GM21390 (cell line): ENCODE results near the gene TMOD1.

Experiments used
- ATAC-seq: cut with Tn5 transposase; IDR thresholded peaks from one replicate; pipeline ENCODE4 v1.9.1; 2021; ENCODE audit not compliant: unreplicated experiment

The TMOD1 gene

GRCh38 chr9:97545486-97545885, 44.0 kb downstream of the TMOD1 start:
- no peak for ATAC-seq

- no peak for ATAC-seq
Measured at GRCh38 chr9:97547098-97547829, 45.8 kb downstream of the TMOD1 start.

- ATAC-seq, result no peak
Measured at GRCh38 chr9:97548379-97548778, 46.9 kb downstream of the TMOD1 start.

GRCh38 chr9:97548819-97549540, 47.5 kb downstream of the TMOD1 start:
- ATAC-seq, result no peak

GRCh38 chr9:97550386-97550785, 48.9 kb downstream of the TMOD1 start:
- ATAC-seq, result no peak

- ATAC-seq, result no peak
Measured at GRCh38 chr9:97551308-97551707, 49.8 kb downstream of the TMOD1 start.

- ATAC-seq, result no peak
Measured at GRCh38 chr9:97553141-97553540, 51.7 kb downstream of the TMOD1 start.

- no peak for ATAC-seq
Measured at GRCh38 chr9:97553841-97554240, 52.4 kb downstream of the TMOD1 start.

- no peak for ATAC-seq
Measured at GRCh38 chr9:97554566-97555075, 53.2 kb downstream of the TMOD1 start.

GRCh38 chr9:97555164-97555563, 53.7 kb downstream of the TMOD1 start:
- no peak for ATAC-seq

- no peak for ATAC-seq
Measured at GRCh38 chr9:97556036-97556720, 54.7 kb downstream of the TMOD1 start.

- ATAC-seq, result no peak
Measured at GRCh38 chr9:97556721-97557605, 55.5 kb downstream of the TMOD1 start.

GRCh38 chr9:97557606-97558095, 56.2 kb downstream of the TMOD1 start:
- no peak for ATAC-seq

- ATAC-seq, result peak; percentile 40
Measured at GRCh38 chr9:97558701-97559101, 57.2 kb downstream of the TMOD1 start.

- ATAC-seq, result peak; percentile 85
Measured at GRCh38 chr9:97559111-97559514, 57.6 kb downstream of the TMOD1 start.

GRCh38 chr9:97560154-97560553, 58.7 kb downstream of the TMOD1 start:
- ATAC-seq, result no peak

GRCh38 chr9:97560851-97561250, 59.4 kb downstream of the TMOD1 start:
- no peak for ATAC-seq

GRCh38 chr9:97561501-97561900, 60.0 kb downstream of the TMOD1 start:
- ATAC-seq, result no peak

GRCh38 chr9:97562542-97562941, 61.1 kb downstream of the TMOD1 start:
- no peak for ATAC-seq

- no peak for ATAC-seq
Measured at GRCh38 chr9:97563458-97564135, 62.1 kb downstream of the TMOD1 start.
